T-helper 1 cell (primary cell): ENCODE results near the gene ARSG.
"Not testable (repeated sequence)": the region's sequence is repeated elsewhere in the genome, so short reads cannot be mapped to it uniquely, and the experiment has no call there.

Experiments
- DNase-seq, 5 donors: peaks; one replicate each; pipeline ENCODE4 v3.0.0-alpha.2; 2012 to 2020
- total RNA-seq, 4 donors: gene quantifications; one replicate each; lab custom pipeline; 2026; lab: John Stamatoyannopoulos, UW

The ARSG gene
- total RNA-seq, result 14.2 to 25.2 (median 24.4) reads per million in 4 donors

- DNase-seq, result peak; percentile 70 to 89 (median 77)
Measured at GRCh38 chr17:68290955-68291835, at the start of gene ARSG, which contains the start of gene SLC16A6. ARSG (plus strand) TSS chr17:68291495; CDS start chr17:68307494, 15,999 bp downstream. SLC16A6 (minus strand) TSS chr17:68291127; CDS start chr17:68278320, 12,807 bp downstream.

DNA sequence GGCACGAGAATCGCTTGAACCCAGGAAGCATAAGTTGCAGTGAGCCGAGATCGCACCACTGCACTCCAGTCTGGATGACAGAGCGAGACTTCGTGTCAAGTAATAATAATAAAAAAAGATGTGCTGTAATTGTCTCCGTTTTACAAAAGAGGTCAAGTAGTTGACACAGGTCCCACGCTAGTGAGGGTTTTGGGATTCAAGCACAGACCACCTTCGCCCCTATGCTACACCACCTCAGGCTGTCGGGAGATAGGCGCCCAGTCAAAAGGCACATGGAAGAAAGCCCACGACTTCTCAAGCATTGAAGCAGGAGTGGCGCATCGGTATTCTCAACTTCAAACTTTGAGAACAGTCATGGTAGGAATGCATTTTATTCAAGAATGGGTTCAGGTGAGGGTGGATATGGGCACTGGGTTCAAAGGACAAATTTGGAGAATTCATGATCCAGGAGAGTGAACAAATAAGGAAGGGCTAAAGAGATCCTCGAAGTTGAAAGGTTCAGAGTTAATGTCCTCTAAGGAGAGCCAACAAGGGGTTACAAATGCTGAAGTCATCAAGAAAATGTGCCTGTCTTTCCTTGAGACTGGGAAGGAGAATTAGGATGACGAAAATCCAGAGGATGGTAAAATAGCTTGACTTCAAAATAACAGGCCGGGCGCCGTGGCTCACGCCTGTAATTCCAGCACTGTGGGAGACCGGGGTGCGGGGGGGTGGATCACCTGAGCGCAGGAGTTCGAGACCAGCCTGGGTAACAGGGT, 44.8 kb upstream of the ARSG start:
- no peak for DNase-seq

- peak; percentile 94 to 97 (median 95) for DNase-seq
Measured at GRCh38 chr17:68247445-68248198, 43.7 kb upstream of the ARSG start, which contains the start of gene AMZ2. AMZ2 (plus strand) TSS chr17:68248043; CDS start chr17:68250188, 2,145 bp downstream.

DNA sequence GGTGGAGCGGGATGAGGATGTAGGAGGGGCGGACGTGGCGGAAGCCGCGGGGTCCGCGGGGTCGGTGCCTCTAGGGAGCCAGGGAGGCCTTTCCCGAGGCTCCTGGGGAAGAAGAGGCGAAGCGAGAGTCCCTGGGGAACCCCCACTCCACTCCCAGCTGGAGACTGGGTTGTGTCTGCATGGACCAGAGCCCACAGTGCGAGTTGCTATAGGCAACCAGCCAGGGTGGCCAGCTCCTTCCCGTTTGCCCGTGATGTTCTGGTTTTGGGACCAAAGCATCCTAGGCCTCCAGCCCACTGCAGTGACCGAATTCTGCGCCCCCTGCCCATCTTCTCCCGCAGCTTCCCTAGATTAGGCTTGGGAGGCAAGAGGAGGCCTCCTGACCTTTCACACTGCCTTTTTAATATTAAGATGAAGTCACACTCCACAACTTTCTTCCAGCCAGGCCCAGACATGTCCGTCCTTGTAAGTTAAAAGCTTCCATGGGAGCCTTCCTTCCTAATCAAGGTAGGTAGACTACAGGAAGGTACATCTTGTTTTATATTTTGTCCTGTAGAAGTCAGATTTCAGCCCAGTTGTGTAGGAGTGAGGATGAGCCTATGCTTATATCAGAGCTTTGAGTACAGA, 43.0 kb upstream of the ARSG start:
- DNase-seq, result peak in 2 of 5 donors; percentile 46 to 56

DNA sequence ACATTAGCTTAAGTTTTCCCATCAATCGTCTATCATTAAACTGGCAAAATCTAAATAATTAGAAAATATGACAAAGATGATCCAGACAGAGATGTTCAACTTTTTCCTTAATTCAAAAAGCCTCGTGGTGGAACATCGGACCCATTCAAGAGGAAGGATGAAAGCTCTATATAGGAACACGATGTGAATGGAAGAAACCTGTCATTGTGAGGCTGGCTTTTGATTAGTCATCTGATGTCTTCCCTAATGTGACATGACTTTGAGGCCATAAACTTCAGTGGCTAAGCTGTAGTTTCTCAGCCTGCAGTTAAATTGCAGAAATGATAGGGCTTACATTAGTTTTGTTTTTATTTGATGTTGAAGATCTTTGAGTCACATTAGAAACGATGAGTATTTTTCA, 42.4 kb upstream of the ARSG start:
- DNase-seq, result peak in 1 of 5 donors; percentile 52

DNA sequence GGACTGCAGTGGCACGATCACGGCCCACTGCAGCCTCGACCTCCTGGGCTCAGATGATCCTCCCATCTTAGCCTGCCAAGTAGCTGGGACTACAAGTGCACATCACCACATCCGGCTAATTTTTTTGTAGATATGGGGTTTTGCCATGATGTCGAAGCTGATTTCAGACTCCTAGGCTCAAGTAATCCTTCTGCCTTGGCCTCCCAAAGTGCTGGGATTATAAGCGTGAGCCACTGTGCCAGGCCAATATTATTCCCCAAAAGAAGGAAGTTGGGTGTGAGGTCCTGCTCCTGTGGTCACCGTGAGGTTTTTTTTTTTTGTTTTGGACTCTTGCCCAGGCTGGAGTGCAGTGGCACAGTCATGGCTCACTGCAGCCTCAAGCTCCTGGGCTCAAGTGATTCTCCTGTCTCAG, 41.9 kb upstream of the ARSG start:
- peak in 2 of 5 donors; percentile 24 to 58 for DNase-seq

GRCh38 chr17:68253426-68253825, 37.9 kb upstream of the ARSG start:
- peak in 1 of 5 donors; percentile 67 for DNase-seq

- no peak for DNase-seq
Measured at GRCh38 chr17:68255151-68255550, 36.1 kb upstream of the ARSG start.

DNA sequence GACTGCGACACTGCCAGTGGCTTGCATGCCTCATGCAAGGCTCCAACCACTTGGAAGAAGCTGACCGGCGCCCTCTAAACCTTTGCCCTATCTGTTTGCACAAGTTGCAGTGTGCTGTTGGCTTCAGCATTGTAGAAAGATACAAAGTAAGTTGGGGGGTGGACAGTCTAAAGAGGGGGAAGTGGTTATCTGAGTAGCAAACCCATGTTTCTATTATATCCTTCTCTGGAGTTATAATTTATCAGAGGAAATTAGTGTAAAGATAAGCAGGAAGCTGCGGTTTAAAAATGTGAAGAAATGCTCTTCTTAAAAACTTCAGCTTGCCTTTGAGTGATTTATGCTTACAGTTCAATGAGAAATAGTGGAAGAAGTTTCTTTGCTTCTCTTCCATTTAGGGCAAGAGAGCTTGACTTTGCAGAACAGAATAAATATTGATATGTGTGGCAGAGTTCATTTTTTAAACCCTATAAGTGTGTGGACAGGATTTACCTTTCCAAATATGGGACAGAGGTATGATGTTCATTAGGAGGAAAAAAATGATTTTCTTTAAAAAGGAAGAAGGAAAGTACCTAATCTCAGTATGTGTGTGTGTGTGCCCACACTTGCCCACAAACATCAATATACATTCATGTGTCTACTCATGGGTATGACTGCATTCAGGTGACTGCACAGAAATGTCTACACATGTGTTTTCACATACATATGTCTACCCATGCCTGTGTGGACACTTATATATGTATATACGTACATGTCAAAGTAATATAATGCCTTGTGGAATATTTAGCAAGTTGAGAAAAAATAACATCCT, 35.4 kb upstream of the ARSG start:
- peak in 1 of 5 donors; percentile 68 for DNase-seq

- DNase-seq, result not testable (repeated sequence)
Measured at GRCh38 chr17:68256701-68257100, 34.6 kb upstream of the ARSG start.

DNA sequence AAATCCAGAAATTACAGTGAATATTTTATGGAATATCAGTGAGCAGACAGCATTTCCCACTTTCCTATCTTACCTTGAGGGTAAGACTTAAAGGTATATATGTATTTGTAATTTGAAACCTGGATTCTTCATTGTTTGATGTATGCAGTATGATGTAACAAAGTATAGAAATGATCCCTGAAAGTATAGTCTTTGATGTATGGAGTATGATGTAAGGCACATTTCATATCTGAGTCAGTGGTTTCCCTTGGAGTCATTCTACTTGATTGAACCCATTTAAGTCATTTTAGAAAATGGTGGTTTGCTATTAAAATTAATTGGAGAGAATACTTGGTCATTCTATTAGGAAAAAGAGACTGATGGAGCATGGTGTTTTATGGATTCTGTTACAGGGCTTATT, 33.4 kb upstream of the ARSG start:
- peak in 1 of 5 donors; percentile 81 for DNase-seq

DNA sequence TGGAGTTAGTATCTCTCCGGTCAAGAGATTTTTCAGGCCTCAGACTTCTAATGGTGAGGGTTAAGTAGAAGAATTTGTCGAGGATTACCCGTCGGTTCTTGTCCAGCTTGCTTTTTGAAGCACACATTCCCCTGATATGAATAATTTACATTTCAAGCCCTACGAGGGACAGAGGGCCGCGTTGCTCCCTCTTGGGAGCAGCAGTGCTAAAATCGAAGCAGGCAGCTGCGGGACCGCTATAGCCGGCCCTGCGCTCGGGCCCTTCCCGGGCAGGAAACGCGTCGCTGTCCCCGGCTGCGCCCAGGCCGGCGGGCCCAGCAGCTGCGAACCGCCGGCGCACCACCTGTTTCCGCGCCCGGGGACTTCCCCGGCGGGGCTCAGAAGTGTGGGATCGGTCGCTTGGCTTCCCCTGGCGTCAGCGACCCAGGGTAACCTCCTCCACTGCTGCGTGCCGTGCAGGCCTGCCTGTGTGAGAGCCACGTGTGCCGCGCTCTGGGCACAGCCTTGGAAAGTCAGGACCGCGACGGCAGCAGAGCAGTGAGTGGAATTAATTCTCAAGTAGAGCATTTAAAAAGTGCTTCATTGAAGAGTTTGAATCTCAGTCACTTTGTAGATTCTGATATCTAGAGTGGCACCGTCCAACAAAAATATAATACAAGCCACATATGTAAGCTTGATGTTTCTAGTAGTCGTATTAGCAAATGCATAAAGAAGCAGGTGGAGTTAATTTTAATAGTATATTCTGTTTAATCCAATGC, 32.2 kb upstream of the ARSG start:
- peak; percentile 52 to 90 (median 72) for DNase-seq

- DNase-seq, result not testable (repeated sequence)
Measured at GRCh38 chr17:68259648-68259951, 31.7 kb upstream of the ARSG start.

DNA sequence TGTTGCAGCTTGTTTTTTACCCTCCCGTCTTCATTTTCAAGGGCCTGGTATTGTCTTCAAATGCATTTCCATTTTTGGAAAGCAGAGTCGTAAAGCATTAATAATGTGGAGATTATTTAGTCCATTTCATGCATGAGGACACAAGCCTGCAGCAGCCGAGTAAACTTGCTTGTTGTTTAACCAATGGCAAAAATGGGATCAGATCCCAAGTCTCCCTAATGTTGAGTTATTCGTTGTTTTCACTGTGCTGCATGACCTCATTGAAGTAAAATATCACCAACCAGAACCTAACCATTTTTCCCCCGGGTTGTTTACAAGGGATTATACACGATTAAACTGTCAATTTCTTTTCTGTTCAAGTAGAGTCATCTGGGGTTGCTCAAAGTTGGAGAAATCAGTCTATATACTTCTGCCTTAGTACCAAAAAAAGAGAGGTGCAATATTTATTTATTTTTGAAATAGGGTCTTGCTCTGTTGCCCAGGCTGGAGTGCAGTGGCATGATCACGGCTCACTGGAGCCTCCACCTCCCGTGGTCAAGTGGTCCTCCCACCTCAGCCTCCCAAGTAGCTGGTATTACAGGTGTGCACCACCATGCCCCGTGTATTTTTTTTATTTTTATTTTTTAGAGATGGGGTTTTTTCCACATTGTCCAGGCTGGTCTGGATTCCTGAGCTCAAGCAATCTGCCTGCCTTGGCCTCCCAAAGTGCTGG, 31.1 kb upstream of the ARSG start:
- DNase-seq, result no peak

GRCh38 chr17:68262467-68262866, 28.8 kb upstream of the ARSG start:
- not testable (repeated sequence) for DNase-seq

GRCh38 chr17:68263101-68263681, 28.1 kb upstream of the ARSG start:
- DNase-seq, result peak in 1 of 5 donors; percentile 57

- peak in 1 of 5 donors; percentile 60 for DNase-seq
Measured at GRCh38 chr17:68265833-68266232, 25.5 kb upstream of the ARSG start.

GRCh38 chr17:68273722-68274121, 17.6 kb upstream of the ARSG start:
- no peak for DNase-seq

- DNase-seq, result not testable (repeated sequence)
Measured at GRCh38 chr17:68276339-68276738, 15.0 kb upstream of the ARSG start.
